Endothelial cell (in vitro differentiated cells): ENCODE results near the gene TFDP1. TPM values are rescaled to one million over a fixed set of nuclear protein-coding genes. Genes with fewer than 3 reads are reported as not detected.
A peak's percentile ranks its signal among the peaks of the same experiment; 100 is the strongest.
"Not testable (repeated sequence)": the region's sequence is repeated elsewhere in the genome, so short reads cannot be mapped to it uniquely, and the experiment has no call there.

ENCODE experiments used
- DNase-seq: peaks from one replicate; pipeline ENCODE4 v3.0.0; 2021; ENCODE audit warnings: low spot score
- H3K27ac Mint-ChIP-seq: one replicate; pipeline ENCODE4 v1.8.0; 2021; ENCODE audit warnings: mixed read lengths, inconsistent platforms; ENCODE audit not compliant: unreplicated experiment
- H3K27me3 Mint-ChIP-seq: one replicate; pipeline ENCODE4 v1.8.0; 2021; ENCODE audit warnings: mild to moderate bottlenecking, moderate library complexity, mixed read lengths, inconsistent platforms; ENCODE audit not compliant: unreplicated experiment
- H3K36me3 Mint-ChIP-seq: one replicate; pipeline ENCODE4 v1.8.0; 2021; ENCODE audit warnings: mild to moderate bottlenecking, low read depth, mixed read lengths, inconsistent platforms; ENCODE audit not compliant: unreplicated experiment
- H3K4me1 Mint-ChIP-seq: one replicate; pipeline ENCODE4 v1.8.0; 2021; ENCODE audit warnings: mild to moderate bottlenecking, mixed read lengths, inconsistent platforms; ENCODE audit not compliant: unreplicated experiment
- H3K4me3 Mint-ChIP-seq: one replicate; pipeline ENCODE4 v1.8.0; 2021; ENCODE audit warnings: mild to moderate bottlenecking, mixed read lengths, inconsistent platforms; ENCODE audit not compliant: unreplicated experiment
- H3K9me3 Mint-ChIP-seq: one replicate; pipeline ENCODE4 v1.8.0; 2021; ENCODE audit warnings: mixed read lengths, inconsistent platforms; ENCODE audit not compliant: unreplicated experiment
- CTCF ChIP-seq: fragments of 200-600 bp; sonication (generic); IDR thresholded peaks from one replicate; pipeline ENCODE4 v1.5.0; 2021; ENCODE audit warnings: antibody characterized with exemption; ENCODE audit not compliant: unreplicated experiment
- total RNA-seq: library from RNA; stranded (reverse); fragmentation: NEBNext Ultra II Directional; extraction: Animal tissue kit (Norgen Biotek cat#: 25700); gene quantifications from one replicate; pipeline ENCODE4 v1.2.1, GENCODE V29; 2021; ENCODE audit not compliant: unreplicated experiment

The TFDP1 gene
- total RNA-seq, 1 donor from 2014 or later = 65.8 TPM

- H3K27ac Mint-ChIP-seq = no peak overlapping the region
- no peak overlapping the region for H3K4me3 Mint-ChIP-seq
- H3K36me3 Mint-ChIP-seq = peaks cover 32% of the 10 kb centered on the region
- H3K27me3 Mint-ChIP-seq = peaks cover 15% of the 10 kb centered on the region
- peaks cover 12% of the 10 kb centered on the region for H3K4me1 Mint-ChIP-seq
- no peak for TF ChIP-seq CTCF
- no peak for DNase-seq
- H3K9me3 Mint-ChIP-seq = no peaks in the 10 kb centered on the region
These were observed 4.9 kb downstream of the TFDP1 start for GRCh38 chr13:113589251-113589960.

- Mint-ChIP-seq H3K4me3 (no peak overlapping the region), H3K9me3 (no peaks in the 10 kb centered on the region), H3K36me3 (peaks cover 35% of the 10 kb centered on the region), H3K4me1 (peaks cover 12% of the 10 kb centered on the region), H3K27me3 (peaks cover 15% of the 10 kb centered on the region), H3K27ac (no peak overlapping the region)
- no peak for TF ChIP-seq CTCF
- no peak for DNase-seq
These were observed 5.4 kb downstream of the TFDP1 start for GRCh38 chr13:113589961-113590339.

DNA sequence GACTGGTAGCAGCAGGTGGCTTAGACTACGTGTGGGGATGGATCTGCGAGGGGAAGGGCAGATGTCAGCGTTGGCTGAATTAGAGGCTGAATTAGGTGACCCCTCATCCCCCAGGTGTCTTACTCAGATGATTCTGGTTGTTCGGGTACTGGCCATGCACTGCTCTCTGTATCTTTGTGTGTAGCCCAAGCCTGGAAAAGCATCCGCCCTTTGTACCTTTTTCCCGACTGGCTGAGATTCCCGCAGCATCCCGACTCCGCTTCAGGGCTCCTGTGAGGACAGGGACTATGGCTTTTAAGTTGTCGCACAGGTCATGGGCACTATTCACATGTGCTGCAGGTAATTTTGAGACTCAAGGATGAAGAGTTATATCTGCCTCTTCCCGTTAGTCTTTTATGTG lies 7.2 kb downstream of the TFDP1 start:
- H3K36me3 Mint-ChIP-seq = peaks cover 22% of the 10 kb centered on the region
- TF ChIP-seq CTCF = no peak
- H3K9me3 Mint-ChIP-seq = no peaks in the 10 kb centered on the region
- H3K4me3 Mint-ChIP-seq = peak overlapping the region; percentile 16
- H3K27ac Mint-ChIP-seq = no peak overlapping the region
- no peak for DNase-seq
- H3K4me1 Mint-ChIP-seq = peaks cover 4% of the 10 kb centered on the region
- H3K27me3 Mint-ChIP-seq = peaks cover 8% of the 10 kb centered on the region

GRCh38 chr13:113592571-113592970 lies 8.0 kb downstream of the TFDP1 start:
- no peaks in the 10 kb centered on the region for H3K9me3 Mint-ChIP-seq
- no peak for TF ChIP-seq CTCF
- DNase-seq = no peak
- no peak overlapping the region for H3K27ac Mint-ChIP-seq
- peaks cover 8% of the 10 kb centered on the region for H3K27me3 Mint-ChIP-seq
- H3K4me3 Mint-ChIP-seq = peak overlapping the region; percentile 7
- peaks cover 23% of the 10 kb centered on the region for H3K36me3 Mint-ChIP-seq
- H3K4me1 Mint-ChIP-seq = peaks cover 4% of the 10 kb centered on the region

DNA sequence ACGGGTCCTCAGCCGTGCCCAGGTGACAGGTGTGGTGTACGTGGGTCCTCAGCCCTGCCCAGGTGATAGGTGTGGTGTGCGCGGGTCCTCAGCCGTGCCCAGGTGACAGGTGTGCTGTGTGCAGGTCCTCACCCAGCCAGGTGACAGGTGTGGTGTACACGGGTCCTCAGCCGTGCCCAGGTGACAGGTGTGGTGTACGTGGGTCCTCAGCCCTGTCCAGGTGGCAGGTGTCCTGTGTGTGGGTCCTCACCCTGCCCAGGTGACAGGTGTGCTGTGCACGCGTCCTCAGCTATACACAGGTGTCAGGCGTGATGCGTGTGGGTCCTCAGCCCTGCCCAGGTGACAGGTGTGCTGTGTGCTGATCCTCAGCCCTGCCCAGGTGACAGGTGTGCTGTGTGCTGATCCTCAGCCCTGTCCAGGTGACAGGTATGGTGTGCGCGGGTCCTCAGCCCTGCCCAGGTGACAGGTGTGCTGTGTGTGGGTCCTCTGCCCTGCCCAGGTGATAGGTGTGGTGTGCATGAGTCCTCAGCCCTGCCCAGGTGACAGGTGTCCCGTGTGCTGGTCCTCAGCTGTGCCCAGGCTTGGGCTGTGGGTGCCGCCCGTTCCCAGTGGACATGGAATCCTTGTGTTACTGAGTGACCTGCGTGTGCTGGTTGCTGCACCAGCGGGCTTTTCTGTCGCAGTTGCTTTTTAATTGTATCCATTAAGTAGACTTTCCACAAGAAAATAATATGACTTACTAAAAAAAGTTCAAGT lies 9.7 kb downstream of the TFDP1 start:
- H3K27ac Mint-ChIP-seq, H3K4me3 Mint-ChIP-seq, H3K4me1 Mint-ChIP-seq, DNase-seq, H3K9me3 Mint-ChIP-seq: not testable (repeated sequence)
- H3K27me3 Mint-ChIP-seq = peaks cover 12% of the 10 kb centered on the region
- peaks cover 24% of the 10 kb centered on the region for H3K36me3 Mint-ChIP-seq
